Measurements from ENCODE around the gene CCDC12.

The CCDC12 gene

DNA sequence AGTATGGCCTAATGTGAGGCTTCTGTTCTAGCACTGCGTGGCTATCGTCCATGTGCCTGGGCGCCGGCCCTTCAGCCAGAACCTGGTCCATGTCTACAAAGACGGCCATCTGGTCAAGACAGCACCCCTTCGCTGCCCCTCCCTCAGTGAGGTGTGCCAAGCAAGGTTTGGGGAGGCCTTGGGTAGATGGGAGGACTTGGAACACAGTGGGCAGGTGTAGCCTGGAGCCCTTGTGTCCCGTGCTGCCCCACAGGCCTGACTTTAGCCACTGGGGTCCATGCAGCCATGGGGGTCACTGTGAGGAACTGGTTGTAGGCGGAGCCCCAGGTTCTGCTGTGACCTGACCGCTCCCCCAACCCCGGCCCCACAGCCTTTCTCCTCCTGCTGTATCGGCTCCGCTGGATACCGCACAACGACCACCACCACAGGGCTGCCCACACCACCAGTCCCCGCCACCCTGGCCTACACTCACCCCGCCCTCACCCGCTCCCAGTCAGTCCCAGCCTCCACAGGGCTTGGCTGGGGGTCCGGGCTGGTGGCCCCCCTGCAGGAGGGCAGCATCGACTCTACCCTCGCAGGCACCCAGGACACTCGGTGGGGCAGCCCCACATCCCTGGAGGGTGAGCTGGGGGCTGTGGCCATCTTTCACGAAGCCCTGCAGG, 19.5 kb upstream of the CCDC12 start:
- DNase-seq: no peak

DNA sequence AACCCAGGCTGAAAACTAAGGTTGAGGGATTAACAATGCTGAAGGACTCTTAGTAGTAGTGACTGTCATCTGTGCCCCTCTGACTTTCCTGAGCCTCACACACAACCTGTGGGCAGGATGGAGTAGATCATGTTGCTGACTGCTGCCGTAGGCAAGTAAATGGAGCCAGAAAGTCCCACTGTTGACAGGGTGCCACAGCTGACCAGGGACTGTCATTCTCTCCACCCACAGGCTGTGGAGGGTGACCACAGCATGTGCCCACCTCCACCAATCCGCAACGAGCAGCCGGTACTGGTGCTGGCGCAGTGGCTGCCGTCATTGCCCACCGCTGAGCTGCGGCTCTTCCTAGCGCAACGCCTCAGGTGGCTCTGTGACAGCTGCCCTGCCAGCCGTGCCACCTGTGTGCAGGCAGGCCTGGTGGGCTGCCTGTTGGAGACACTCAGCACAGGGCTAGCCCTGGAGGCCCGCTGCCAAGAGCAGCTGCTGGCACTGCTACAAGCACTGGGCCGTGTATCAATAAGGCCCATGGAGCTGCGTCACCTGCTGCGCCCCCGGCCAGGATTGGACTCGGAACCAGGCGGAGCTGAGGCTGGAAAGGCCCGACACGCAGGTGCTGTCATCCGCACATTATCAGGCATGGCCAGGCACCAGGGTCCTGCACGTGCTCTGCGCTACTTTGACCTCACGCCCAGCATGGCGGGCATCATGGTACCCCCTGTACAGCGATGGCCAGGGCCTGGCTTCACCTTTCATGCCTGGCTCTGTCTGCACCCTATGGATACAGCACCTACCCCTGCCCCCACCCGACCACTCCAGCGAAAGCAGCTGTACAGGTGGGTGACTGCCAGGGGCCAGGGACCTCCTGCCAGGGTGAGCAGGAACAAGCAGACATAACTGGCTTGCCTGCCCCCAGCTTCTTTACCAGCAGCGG, 18.5 kb upstream of the CCDC12 start:
- no peak for DNase-seq

DNA sequence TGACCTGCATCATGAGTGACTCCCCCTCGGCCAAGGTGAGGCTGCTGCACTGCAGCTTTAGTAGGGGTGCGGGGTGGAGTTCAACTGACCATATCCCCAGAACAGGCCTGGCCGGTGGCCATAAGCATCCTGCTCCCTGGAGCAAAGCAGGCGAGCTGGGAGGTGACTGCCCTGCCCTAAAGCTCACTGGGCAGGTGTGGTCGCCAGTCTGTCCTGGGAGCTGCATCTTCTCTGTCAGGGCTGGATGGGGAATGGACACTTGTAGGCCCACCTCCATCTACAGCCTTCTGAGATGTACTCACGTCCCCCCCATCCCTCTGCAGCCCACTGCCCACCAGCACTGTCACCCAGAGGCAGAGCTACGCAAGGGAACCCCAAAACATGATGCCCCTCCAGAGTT, 17.4 kb upstream of the CCDC12 start:
- DNase-seq: no peak

- DNase-seq: no peak
Measured at GRCh38 chr3:46993292-46993691, 16.7 kb upstream of the CCDC12 start.

DNA sequence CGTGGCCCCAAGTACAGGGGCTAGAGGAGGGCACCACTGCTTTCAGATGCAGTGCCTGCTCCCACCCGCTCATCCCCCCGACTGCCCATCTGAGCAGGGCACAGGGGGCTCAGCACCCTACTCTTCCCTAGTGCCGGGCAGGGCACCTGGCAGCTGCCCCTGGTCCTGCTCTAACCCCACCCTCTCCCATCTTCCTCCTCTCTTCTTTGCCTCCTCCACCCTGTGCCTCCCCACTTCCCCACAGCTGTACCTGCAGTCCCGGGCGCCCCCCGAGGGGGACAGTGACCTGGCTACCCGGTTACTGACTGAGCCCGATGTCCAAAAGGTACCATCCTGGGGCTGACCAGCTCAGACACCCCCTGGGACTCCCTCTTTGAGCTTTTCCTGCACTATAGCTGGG, 15.7 kb upstream of the CCDC12 start:
- DNase-seq: no peak

DNA sequence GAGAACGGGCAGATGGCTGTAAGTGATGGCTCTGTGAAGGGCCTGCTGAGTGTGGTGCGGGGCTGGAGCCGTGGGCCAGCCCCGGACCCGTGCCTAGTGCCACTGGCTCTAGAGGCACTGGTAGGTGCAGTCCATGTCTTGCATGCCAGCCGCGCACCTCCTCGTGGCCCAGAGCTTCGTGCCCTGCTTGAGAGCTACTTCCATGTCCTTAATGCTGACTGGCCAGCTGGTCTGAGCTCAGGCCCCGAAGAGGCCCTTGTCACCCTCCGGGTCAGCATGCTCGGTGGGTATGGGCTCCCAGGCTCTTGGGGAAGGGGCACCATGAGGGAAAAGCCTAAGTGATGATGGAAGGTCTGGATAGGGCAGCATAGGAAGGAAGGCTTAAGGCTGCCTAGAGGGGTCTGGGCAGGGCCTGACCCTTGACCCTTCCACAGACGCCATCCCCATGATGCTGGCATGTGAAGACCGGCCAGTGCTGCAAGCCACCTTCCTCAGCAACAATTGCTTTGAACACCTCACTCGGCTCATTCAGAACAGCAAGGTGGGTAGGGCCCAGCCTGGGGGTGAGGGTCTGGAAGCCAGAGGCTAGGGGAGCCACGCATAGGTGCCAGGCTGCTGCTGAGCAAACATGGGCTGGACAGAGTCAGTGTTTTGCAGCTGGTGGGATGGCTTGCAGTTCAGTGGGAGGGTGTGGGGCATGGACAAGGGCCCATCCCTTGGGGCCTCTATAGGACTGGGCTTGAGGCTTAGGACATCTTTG, 15.0 kb upstream of the CCDC12 start:
- no peak for DNase-seq

- DNase-seq: no peak
Measured at GRCh38 chr3:46990573-46991374, 14.2 kb upstream of the CCDC12 start.

DNA sequence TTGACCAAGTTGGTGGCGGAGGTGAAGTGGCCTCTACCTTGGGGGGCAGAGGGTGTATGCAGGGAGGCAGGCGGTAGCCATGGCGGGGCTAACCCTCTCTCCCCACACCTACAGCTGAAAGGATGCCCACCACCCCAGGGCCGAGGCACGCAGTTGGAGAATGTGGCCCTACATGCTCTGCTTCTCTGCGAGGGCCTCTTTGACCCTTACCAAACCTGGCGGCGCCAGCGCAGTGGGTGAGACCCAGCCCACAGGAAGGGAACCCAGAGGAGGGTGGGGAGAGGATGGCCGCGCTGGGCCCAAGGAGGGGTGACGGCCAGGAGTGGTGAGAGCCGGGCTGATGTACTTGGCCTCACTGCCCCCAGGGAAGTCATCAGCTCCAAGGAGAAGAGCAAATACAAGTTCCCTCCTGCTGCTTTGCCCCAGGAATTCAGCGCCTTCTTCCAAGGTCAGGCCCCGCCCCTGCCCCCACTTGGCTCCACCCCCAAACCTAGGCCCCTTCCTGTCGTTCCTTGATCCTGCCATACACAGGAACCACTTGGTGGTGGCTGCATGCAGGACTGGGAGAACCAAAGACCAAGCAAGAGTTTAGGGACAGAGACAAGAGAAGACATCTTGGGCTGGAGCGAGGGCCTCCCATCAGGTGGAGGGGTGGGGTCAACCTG, 12.7 kb upstream of the CCDC12 start:
- DNase-seq: no peak

DNA sequence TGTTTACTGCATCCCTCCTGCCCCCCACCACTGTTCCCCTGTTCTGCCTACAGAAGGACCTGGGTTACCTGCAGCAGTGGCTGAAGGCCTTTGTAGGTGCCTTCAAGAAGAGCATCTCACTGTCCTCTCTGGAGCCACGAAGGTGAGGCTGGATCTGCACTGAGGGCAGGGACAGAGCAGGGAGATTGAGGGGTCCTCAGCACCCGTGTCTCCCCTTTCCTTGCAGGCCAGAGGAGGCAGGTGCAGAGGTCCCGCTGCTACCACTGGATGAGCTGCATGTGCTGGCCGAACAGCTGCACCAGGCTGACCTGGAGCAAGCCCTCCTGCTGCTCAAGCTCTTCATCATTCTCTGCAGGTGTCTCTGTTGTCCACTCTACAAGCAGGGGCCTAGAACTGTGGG, 12.1 kb upstream of the CCDC12 start:
- DNase-seq: no peak

GRCh38 chr3:46987743-46988401, 11.3 kb upstream of the CCDC12 start:
- DNase-seq: no peak

- DNase-seq: no peak
Measured at GRCh38 chr3:46987319-46987742, 10.8 kb upstream of the CCDC12 start.

DNA sequence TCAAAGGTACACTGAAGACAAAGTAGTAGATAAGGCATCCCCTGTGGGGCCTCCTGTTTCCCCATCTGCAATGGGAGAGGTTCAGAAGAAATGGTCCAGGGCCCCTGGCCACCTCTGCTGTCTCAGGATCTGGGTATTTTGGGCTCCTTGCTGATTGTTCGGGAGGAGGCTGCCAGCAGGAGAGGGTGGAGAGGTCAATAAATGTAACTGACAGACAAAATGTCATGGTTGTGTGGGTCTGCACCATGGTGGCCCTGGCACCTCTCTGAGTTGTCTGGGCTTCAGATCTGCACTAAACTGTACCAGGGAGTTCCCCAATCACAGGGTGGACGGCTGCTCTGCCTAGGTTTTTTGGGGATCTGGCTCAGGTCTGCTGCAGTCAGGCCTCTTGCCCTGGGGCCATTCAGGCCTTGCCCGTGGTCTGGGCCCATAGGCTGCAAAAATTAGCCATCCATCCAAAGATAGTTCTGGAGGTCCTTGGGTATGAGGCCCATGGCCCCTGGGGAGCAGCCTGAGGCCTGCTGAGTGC, 10.3 kb upstream of the CCDC12 start:
- no peak for DNase-seq

GRCh38 chr3:46986055-46986730, 9.6 kb upstream of the CCDC12 start:
- no peak for DNase-seq

DNA sequence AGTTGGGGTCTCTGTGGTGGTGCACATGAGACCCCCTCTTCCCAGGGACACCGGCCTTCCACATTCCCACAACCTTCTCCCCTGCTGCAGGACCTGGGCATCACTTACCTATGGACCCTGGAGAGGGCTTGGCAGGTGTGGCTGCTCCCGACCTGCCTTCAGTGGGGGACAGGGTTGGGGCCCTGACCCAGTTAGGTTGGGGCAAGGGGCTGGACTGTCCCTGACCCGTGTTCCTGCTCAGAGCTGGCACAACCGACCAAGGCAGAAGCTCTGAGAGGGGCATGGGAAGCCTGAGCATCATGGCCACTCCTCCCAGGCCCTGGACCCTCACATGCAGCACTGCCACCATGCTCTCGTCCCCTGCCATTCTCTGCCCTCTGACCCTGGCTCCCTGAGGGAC, 9.0 kb upstream of the CCDC12 start:
- DNase-seq: no peak

DNA sequence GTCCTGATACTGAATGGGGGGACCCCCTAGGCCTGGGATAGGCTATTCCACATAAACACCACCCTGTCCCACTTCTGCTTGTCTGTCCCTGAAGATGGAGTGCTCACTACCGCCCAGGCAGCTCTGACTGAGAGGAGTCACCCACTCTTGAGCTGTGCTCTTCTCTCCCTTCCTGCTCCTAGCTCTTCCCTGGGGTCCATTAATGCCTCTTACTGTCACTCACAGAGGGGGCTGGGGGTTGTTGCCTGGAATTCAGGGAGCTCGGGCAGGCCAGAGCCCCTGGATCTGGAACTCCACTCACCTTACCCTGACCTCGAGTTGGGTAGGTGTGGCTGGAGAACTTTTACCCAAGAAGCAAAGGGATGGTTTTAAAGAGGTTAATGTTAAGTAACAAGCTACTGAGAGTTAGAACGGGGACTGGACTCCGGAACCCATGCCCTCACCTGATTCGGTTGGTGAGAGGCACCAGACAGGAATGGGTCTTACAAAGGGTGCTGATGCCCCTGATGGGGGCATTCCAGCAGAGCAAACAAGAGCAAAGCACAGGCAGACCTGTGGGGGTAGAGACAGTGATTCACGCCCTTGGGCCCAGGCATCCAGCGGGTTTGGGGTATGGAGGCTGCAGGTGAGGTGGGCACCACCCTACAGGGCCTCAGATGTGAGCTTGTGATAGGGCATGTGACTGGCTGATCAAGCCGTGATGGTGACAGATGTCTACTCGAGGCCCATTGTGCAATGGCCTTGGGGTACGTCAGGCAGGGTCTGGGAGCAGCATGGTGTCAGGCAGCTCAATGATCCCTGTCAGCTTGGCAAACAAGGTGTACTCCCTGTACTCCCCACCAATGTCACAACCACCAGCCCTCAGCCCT, 8.3 kb upstream of the CCDC12 start:
- DNase-seq: no peak

DNA sequence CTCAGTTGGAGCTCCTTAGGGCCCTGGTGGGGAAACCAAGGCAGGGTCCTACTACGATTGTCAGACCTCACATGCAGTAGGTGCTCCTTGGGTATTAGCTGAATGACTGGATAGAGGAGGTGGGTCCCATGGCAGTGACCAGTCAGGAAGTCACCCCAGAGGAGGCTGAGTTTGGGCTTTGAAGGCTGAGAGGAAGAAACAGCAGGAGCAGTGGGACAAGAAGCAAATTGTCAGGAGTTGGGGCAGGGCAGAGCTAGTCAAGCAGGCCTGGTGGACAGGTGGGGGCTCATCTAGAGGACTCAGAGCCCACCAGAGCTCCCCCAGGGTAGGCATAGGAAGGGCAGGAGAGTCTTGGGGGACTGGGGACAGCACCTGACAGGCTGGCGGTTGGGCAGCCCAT, 6.0 kb upstream of the CCDC12 start:
- DNase-seq: no peak

- DNase-seq: no peak
Measured at GRCh38 chr3:46981932-46982471, 5.5 kb upstream of the CCDC12 start.

DNA sequence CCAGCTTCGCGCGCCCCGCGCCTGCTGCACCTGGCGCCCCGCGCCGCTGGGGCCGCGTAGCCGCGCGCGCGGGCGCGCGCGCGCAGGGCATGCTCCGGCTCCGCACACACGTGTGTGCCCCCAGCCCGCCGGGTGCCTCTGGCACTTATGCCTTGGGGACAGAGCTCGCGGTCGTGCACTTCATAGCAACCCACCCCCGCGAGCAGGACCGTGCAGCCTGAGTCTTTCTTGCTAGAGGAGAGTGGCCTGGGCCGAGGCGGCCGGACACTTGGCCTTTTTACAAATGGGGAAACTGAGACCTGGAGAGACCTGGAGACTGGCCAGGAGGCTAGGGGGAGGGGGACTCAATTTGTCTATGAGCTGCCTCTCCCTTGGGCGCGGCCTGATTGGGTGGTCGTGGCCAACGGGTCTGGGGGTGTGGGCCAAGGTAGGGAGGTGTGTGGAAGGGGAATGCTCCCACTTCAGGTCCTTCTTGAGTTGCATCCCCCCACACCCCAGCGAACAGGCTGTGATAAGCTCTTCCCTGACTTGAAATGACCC, 3.5 kb upstream of the CCDC12 start:
- no peak for DNase-seq

Measured in kidney glomerular epithelial cell (primary cell).